ENCODE data around the gene CHRM4. TPM values are rescaled to one million over a fixed set of nuclear protein-coding genes. Genes with fewer than 3 reads are reported as not detected.
A peak's percentile ranks its signal among the peaks of the same experiment; 100 is the strongest.

Gene CHRM4
- total RNA-seq, 1 experiment from 2014 or later: 0.27 TPM

DNA sequence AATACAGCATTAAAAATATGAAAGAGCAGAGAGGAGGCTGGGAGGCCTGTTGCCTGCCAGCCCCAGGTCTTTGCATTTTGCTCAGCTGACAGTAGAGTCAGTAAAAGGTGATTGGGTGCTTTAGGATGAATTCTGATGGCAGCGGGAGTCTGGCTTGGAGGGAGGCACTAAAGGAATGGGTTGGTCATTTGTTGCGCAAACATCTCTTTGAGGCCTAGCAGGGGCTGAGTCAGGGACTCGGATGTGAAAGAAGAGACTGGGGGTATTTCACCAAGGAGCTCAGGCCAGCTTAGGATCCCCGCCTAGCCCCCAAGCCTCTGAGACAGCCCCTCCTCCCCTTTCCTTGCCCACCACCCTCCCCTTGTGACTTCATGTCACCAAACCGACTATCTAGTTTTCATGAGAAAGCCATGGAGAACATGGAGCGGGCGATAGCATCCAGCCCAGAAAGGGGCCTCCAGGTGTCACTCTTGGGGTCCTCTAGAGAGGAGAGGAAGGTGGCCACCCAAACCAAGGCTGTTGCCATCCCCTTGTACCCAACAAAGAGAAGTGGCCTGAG, 34.6 kb downstream of the CHRM4 start:
- DNase-seq: no peak
- ChIA-PET POLR2A (no interaction called here), CTCF (no interaction called here)
- H3K4me3 Mint-ChIP-seq (ENCODE audit: unreplicated experiment): no peak overlapping the region
- no peak for TF ChIP-seq CTCF (IDR thresholded peaks at IDR 0.05; ENCODE audit: insufficient read depth in 1 of 2, low read depth in 1 of 2, low read length in 1 of 2, severe bottlenecking in 1 of 2, unreplicated experiment in 1 of 2)
- Histone ChIP-seq H3K4me3 (ENCODE audit: low read depth, low read length) (no peak overlapping the region), H3K9me3 (no peaks in the 10 kb centered on the region), H3K4me1 (no peaks in the 10 kb centered on the region), H3K27me3 (replicated peaks; ENCODE audit: control insufficient read depth, insufficient read depth, low read length) (no peaks in the 10 kb centered on the region), H3K36me3 (ENCODE audit: control insufficient read depth, insufficient read depth, low read length) (peaks cover 1% of the 10 kb centered on the region; the same call in 1 of the 2 replicates)
- no TSS peak for BruUV-seq (replicated peaks)
- no peaks in the 10 kb centered on the region for H3K9me3 Mint-ChIP-seq (ENCODE audit: unreplicated experiment)
- peaks cover 14% of the 10 kb centered on the region for H3K4me1 Mint-ChIP-seq (ENCODE audit: low read depth, unreplicated experiment)
- intact Hi-C loops (cut with micrococcal nuclease; ENCODE audit: unreplicated experiment): no loop called here
- no peak overlapping the region for H3K27ac Mint-ChIP-seq (ENCODE audit: unreplicated experiment)
- no peaks in the 10 kb centered on the region for H3K27me3 Mint-ChIP-seq (ENCODE audit: insufficient read depth, unreplicated experiment)
- H3K36me3 Mint-ChIP-seq (ENCODE audit: insufficient read depth, unreplicated experiment): peaks cover 24% of the 10 kb centered on the region

GRCh38 chr11:46353698-46354097, 37.9 kb downstream of the CHRM4 start:
- DNase-seq: no peak
- Histone ChIP-seq H3K4me1 (peaks cover 6% of the 10 kb centered on the region; the same call in 1 of the 2 replicates), H3K27me3 (replicated peaks; ENCODE audit: control insufficient read depth, insufficient read depth, low read length) (no peaks in the 10 kb centered on the region), H3K9me3 (no peaks in the 10 kb centered on the region), H3K36me3 (ENCODE audit: control insufficient read depth, insufficient read depth, low read length) (peaks cover 3% of the 10 kb centered on the region; the same call in 1 of the 2 replicates), H3K4me3 (ENCODE audit: low read depth, low read length) (no peak overlapping the region)
- ChIA-PET POLR2A (no interaction called here), CTCF (interaction anchor here (1.3 kb wide), 1 partner anchor 15 kb away, joined by 4 read pairs; no protein-coding TSS in a partner anchor)
- intact Hi-C loops (cut with micrococcal nuclease; ENCODE audit: unreplicated experiment): no loop called here
- Mint-ChIP-seq H3K36me3 (ENCODE audit: insufficient read depth, unreplicated experiment) (peaks cover 24% of the 10 kb centered on the region), H3K9me3 (ENCODE audit: unreplicated experiment) (no peaks in the 10 kb centered on the region), H3K4me3 (ENCODE audit: unreplicated experiment) (no peak overlapping the region), H3K4me1 (ENCODE audit: low read depth, unreplicated experiment) (peaks cover 14% of the 10 kb centered on the region), H3K27me3 (ENCODE audit: insufficient read depth, unreplicated experiment) (no peaks in the 10 kb centered on the region), H3K27ac (ENCODE audit: unreplicated experiment) (no peak overlapping the region)
- BruUV-seq (replicated peaks): no TSS peak
- no peak for TF ChIP-seq CTCF (IDR thresholded peaks at IDR 0.05; ENCODE audit: insufficient read depth in 1 of 2, low read depth in 1 of 2, low read length in 1 of 2, severe bottlenecking in 1 of 2, unreplicated experiment in 1 of 2)

GRCh38 chr11:46352063-46352841, 39.3 kb downstream of the CHRM4 start:
- POLR2A ChIA-PET: no interaction called here
- peaks cover 19% of the 10 kb centered on the region for H3K36me3 Mint-ChIP-seq (ENCODE audit: insufficient read depth, unreplicated experiment)
- peak in 1 of 2 experiments; percentile 52 for DNase-seq
- Histone ChIP-seq H3K4me3 (ENCODE audit: low read depth, low read length) (no peak overlapping the region), H3K36me3 (ENCODE audit: control insufficient read depth, insufficient read depth, low read length) (peaks cover 3% of the 10 kb centered on the region; the same call in 1 of the 2 replicates), H3K4me1 (peaks cover 11% of the 10 kb centered on the region; the same call in 1 of the 2 replicates), H3K27me3 (replicated peaks; ENCODE audit: control insufficient read depth, insufficient read depth, low read length) (no peaks in the 10 kb centered on the region), H3K9me3 (no peaks in the 10 kb centered on the region)
- peaks cover 8% of the 10 kb centered on the region for H3K4me1 Mint-ChIP-seq (ENCODE audit: low read depth, unreplicated experiment)
- H3K4me3 Mint-ChIP-seq (ENCODE audit: unreplicated experiment): no peak overlapping the region
- peak; percentile 39 to 72 for TF ChIP-seq CTCF (IDR thresholded peaks at IDR 0.05; ENCODE audit: insufficient read depth in 1 of 2, low read depth in 1 of 2, low read length in 1 of 2, severe bottlenecking in 1 of 2, unreplicated experiment in 1 of 2)
- intact Hi-C loops (cut with micrococcal nuclease; ENCODE audit: unreplicated experiment): no loop called here
- no TSS peak for BruUV-seq (replicated peaks)
- H3K27me3 Mint-ChIP-seq (ENCODE audit: insufficient read depth, unreplicated experiment): no peaks in the 10 kb centered on the region
- CTCF ChIA-PET: interaction anchor here (0.6 to 1.4 kb wide), 5 partner anchors 9 to 113 kb away, joined by 3 to 5 read pairs (median 4); no protein-coding TSS in a partner anchor
- no peak overlapping the region for H3K27ac Mint-ChIP-seq (ENCODE audit: unreplicated experiment)
- no peaks in the 10 kb centered on the region for H3K9me3 Mint-ChIP-seq (ENCODE audit: unreplicated experiment)

Measured in Caco-2 (cell line).